ENCODE results near the gene DCC.

DCC gene

GRCh38 chr18:52322307-52322706 is 17.7 kb upstream of the DCC start:
- Histone ChIP-seq H3F3A (ENCODE audit: insufficient read depth, low read length) (no peaks in the 10 kb centered on the region), H2AFZ (ENCODE audit: low read length) (no peak overlapping the region), H3K79me2 (ENCODE audit: low read length) (no peaks in the 10 kb centered on the region), H3K27ac (ENCODE audit: low read length) (no peak overlapping the region), H3K9me2 (replicated peaks; ENCODE audit: insufficient read depth, low read length) (no peaks in the 10 kb centered on the region), H3K36me3 (replicated peaks; ENCODE audit: insufficient read depth, low read length) (no peaks in the 10 kb centered on the region), H3K9ac (ENCODE audit: low read length) (no peak overlapping the region), H3K4me1 (ENCODE audit: low read length) (no peaks in the 10 kb centered on the region), H3K4me3 (ENCODE audit: low read length) (no peak overlapping the region), H3K27me3 (replicated peaks; ENCODE audit: insufficient read depth, low read length) (no peaks in the 10 kb centered on the region), H3K4me2 (ENCODE audit: low read depth, low read length) (no peak overlapping the region), H4K20me1 (ENCODE audit: insufficient read depth, low read length) (no peaks in the 10 kb centered on the region), H3K9me3 (replicated peaks; ENCODE audit: insufficient read depth, low read length) (no peaks in the 10 kb centered on the region)
- no peak for TF ChIP-seq EZH2 (optimal IDR thresholded peaks at IDR 0.05; ENCODE audit: low read depth, low read length)
- TF ChIP-seq EZH2phosphoT487 (IDR thresholded peaks at IDR 0.05; ENCODE audit: low read length), result no peak
- no peak for TF ChIP-seq CTCF (IDR thresholded peaks at IDR 0.05; ENCODE audit: low read length)
- DNase-seq, result no peak

GRCh38 chr18:52323802-52324201 is 16.2 kb upstream of the DCC start:
- TF ChIP-seq EZH2phosphoT487 (IDR thresholded peaks at IDR 0.05; ENCODE audit: low read length) (no peak), EZH2 (optimal IDR thresholded peaks at IDR 0.05; ENCODE audit: low read depth, low read length) (no peak), CTCF (IDR thresholded peaks at IDR 0.05; ENCODE audit: low read length) (no peak)
- H3K79me2 ChIP-seq (ENCODE audit: low read length), result no peaks in the 10 kb centered on the region
- H3K4me1 ChIP-seq (ENCODE audit: low read length), result no peaks in the 10 kb centered on the region
- no peak overlapping the region for H2AFZ ChIP-seq (ENCODE audit: low read length)
- no peak overlapping the region for H3K9ac ChIP-seq (ENCODE audit: low read length)
- no peak overlapping the region for H3K4me2 ChIP-seq (ENCODE audit: low read depth, low read length)
- no peaks in the 10 kb centered on the region for H4K20me1 ChIP-seq (ENCODE audit: insufficient read depth, low read length)
- H3F3A ChIP-seq (ENCODE audit: insufficient read depth, low read length), result no peaks in the 10 kb centered on the region
- H3K36me3 ChIP-seq (replicated peaks; ENCODE audit: insufficient read depth, low read length), result no peaks in the 10 kb centered on the region
- H3K9me2 ChIP-seq (replicated peaks; ENCODE audit: insufficient read depth, low read length), result no peaks in the 10 kb centered on the region
- DNase-seq, result no peak
- no peaks in the 10 kb centered on the region for H3K9me3 ChIP-seq (replicated peaks; ENCODE audit: insufficient read depth, low read length)
- no peak overlapping the region for H3K4me3 ChIP-seq (ENCODE audit: low read length)
- no peaks in the 10 kb centered on the region for H3K27me3 ChIP-seq (replicated peaks; ENCODE audit: insufficient read depth, low read length)
- H3K27ac ChIP-seq (ENCODE audit: low read length), result no peak overlapping the region

DNA sequence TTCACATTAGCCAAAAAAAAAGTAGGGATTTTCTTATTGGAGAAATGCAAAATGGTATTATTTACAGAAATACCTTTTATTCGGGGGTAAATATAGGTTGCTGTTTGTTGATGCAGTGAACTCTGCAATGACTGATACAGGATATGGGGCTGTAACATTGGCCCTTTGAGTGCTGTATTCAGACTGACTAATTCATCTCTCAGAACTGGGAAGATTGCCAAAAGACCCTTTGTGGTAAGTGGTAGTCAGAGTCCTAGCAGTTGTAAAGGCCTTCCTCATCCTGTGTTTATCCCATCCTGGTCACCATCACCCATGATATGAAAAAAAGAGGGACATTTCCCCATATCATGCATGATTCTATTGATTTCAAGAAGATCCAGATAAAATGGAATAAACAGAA is 14.0 kb upstream of the DCC start:
- no peak for DNase-seq
- no peaks in the 10 kb centered on the region for H3K36me3 ChIP-seq (replicated peaks; ENCODE audit: insufficient read depth, low read length)
- H3K79me2 ChIP-seq (ENCODE audit: low read length), result no peaks in the 10 kb centered on the region
- no peak overlapping the region for H3K9ac ChIP-seq (ENCODE audit: low read length)
- no peak for TF ChIP-seq EZH2 (optimal IDR thresholded peaks at IDR 0.05; ENCODE audit: low read depth, low read length)
- no peak for TF ChIP-seq CTCF (IDR thresholded peaks at IDR 0.05; ENCODE audit: low read length)
- no peak for TF ChIP-seq EZH2phosphoT487 (IDR thresholded peaks at IDR 0.05; ENCODE audit: low read length)
- no peak overlapping the region for H2AFZ ChIP-seq (ENCODE audit: low read length)
- H3K4me2 ChIP-seq (ENCODE audit: low read depth, low read length), result no peak overlapping the region
- no peaks in the 10 kb centered on the region for H3F3A ChIP-seq (ENCODE audit: insufficient read depth, low read length)
- H3K27me3 ChIP-seq (replicated peaks; ENCODE audit: insufficient read depth, low read length), result no peaks in the 10 kb centered on the region
- H3K9me2 ChIP-seq (replicated peaks; ENCODE audit: insufficient read depth, low read length), result no peaks in the 10 kb centered on the region
- no peaks in the 10 kb centered on the region for H4K20me1 ChIP-seq (ENCODE audit: insufficient read depth, low read length)
- no peaks in the 10 kb centered on the region for H3K9me3 ChIP-seq (replicated peaks; ENCODE audit: insufficient read depth, low read length)
- H3K27ac ChIP-seq (ENCODE audit: low read length), result no peak overlapping the region
- H3K4me3 ChIP-seq (ENCODE audit: low read length), result no peak overlapping the region
- no peaks in the 10 kb centered on the region for H3K4me1 ChIP-seq (ENCODE audit: low read length)

Data from MM.1S (cell line).